Caco-2 (cell line): ENCODE measurements around the gene CERS2. TPM values are rescaled to one million over a fixed set of nuclear protein-coding genes. Genes with fewer than 3 reads are reported as not detected.

ENCODE experiments used
- BruUV-seq: library from RNA; stranded (reverse); fragments of 400-500 nt; replicated peaks from 2 replicates; lab custom pipeline; 2021; lab: Mats Ljungman, UMichigan
- CTCF ChIA-PET: fragments of 300-600 bp; sonication (Branson Sonifier 250); formaldehyde crosslinking; loops from one replicate; lab custom pipeline; 2022; ENCODE audit warnings: antibody characterized with exemption; lab: Charles Lee
- POLR2A ChIA-PET: fragments of 300-600 bp; sonication (Branson Sonifier 250); formaldehyde crosslinking; loops from one replicate; lab custom pipeline; 2022; ENCODE audit warnings: antibody characterized with exemption; lab: Charles Lee
- DNase-seq, 2 experiments: peaks; one replicate each; pipeline versions ENCODE4 v3.0.0 to v3.0.0-alpha.2; 2020 to 2022
- H3K27me3 ChIP-seq: replicated peaks from 2 replicates; pipeline ENCODE4 v1.6.0; 2011; ENCODE audit warnings: low read length; ENCODE audit not compliant: control insufficient read depth, insufficient read depth
- H3K36me3 ChIP-seq: 2 replicates; pipeline ENCODE4 v1.5.1; 2011; ENCODE audit warnings: low read length; ENCODE audit not compliant: control insufficient read depth, insufficient read depth
- H3K4me1 ChIP-seq: fragments of 250-450 bp; sonication (Bioruptor Pico); 2 replicates; pipeline ENCODE4 v1.5.1; 2020; ENCODE audit warnings: mild to moderate bottlenecking
- H3K4me3 ChIP-seq: 2 replicates; pipeline ENCODE4 v1.5.1; 2011; ENCODE audit warnings: low read depth, mild to moderate bottlenecking, control low read depth, low read length
- H3K9me3 ChIP-seq: fragments of 250-450 bp; sonication (Bioruptor Pico); 2 replicates; pipeline ENCODE4 v1.5.1; 2020; ENCODE audit warnings: mild to moderate bottlenecking, moderate library complexity
- H3K27ac Mint-ChIP-seq: one replicate; pipeline ENCODE4 v1.8.0; 2022; ENCODE audit warnings: mixed read lengths; ENCODE audit not compliant: unreplicated experiment
- H3K27me3 Mint-ChIP-seq: one replicate; pipeline ENCODE4 v1.8.0; 2022; ENCODE audit warnings: mixed read lengths; ENCODE audit not compliant: insufficient read depth, unreplicated experiment
- H3K36me3 Mint-ChIP-seq: one replicate; pipeline ENCODE4 v1.8.0; 2022; ENCODE audit warnings: mild to moderate bottlenecking, mixed read lengths; ENCODE audit not compliant: insufficient read depth, unreplicated experiment
- H3K4me1 Mint-ChIP-seq: one replicate; pipeline ENCODE4 v1.8.0; 2022; ENCODE audit warnings: low read depth, mixed read lengths; ENCODE audit not compliant: unreplicated experiment
- H3K4me3 Mint-ChIP-seq: one replicate; pipeline ENCODE4 v1.8.0; 2022; ENCODE audit warnings: mild to moderate bottlenecking, moderate library complexity, mixed read lengths; ENCODE audit not compliant: unreplicated experiment
- H3K9me3 Mint-ChIP-seq: one replicate; pipeline ENCODE4 v1.8.0; 2022; ENCODE audit warnings: mixed read lengths; ENCODE audit not compliant: unreplicated experiment
- intact Hi-C: fragments of 100-400 bp; cut with micrococcal nuclease; formaldehyde crosslinking; loops from one replicate; pipeline ENCODE4 v1.10.0; 2022; ENCODE audit not compliant: unreplicated experiment
- total RNA-seq: library from RNA; stranded (reverse); gene quantifications from 2 replicates; pipeline ENCODE4 v1.2.3, GENCODE V29; 2022
- TF ChIP-seq, protein P1 (sequence below), 2 experiments: fragments of 200-600 bp in 1 of 2; IDR thresholded peaks; 1 replicate in 1 of 2; 2 replicates in 1 of 2; pipeline versions ENCODE4 v1.5.1 to v1.8.0; 2011 to 2022; ENCODE audit warnings: antibody characterized with exemption in 1 of 2, control low read depth in 1 of 2, inconsistent platforms in 1 of 2, low read depth in 1 of 2, low read length in 1 of 2, mild to moderate bottlenecking in 1 of 2, moderate library complexity in 1 of 2; ENCODE audit not compliant: insufficient read depth in 1 of 2, severe bottlenecking in 1 of 2, unreplicated experiment in 1 of 2

The CERS2 gene
- total RNA-seq, 1 experiment from 2014 or later = 379 TPM

DNA sequence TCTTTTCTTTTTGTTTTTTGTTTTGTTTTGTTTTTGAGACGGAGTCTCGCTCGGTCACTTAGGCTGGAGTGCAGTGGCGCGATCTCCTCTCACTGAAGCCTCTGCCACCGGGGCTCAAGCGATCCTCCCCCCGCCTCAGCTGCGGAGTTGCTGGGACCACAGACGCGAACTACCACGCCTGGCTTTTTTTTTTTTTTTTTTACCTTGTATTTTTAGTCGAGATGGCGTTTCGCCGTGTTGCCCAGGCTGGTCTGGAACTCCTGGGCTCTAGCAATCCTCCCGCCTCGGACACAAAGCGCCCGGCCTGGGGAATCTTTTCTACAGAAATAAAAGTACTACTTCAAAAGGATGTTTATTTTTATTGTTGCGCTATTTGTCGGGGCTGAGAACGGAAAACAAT is 49.6 kb downstream of the CERS2 start:
- CTCF ChIA-PET = interaction anchor here (1.0 kb wide), 1 partner anchor 56 kb away, joined by 4 read pairs; no protein-coding TSS in a partner anchor
- TF ChIP-seq, protein P1, sequence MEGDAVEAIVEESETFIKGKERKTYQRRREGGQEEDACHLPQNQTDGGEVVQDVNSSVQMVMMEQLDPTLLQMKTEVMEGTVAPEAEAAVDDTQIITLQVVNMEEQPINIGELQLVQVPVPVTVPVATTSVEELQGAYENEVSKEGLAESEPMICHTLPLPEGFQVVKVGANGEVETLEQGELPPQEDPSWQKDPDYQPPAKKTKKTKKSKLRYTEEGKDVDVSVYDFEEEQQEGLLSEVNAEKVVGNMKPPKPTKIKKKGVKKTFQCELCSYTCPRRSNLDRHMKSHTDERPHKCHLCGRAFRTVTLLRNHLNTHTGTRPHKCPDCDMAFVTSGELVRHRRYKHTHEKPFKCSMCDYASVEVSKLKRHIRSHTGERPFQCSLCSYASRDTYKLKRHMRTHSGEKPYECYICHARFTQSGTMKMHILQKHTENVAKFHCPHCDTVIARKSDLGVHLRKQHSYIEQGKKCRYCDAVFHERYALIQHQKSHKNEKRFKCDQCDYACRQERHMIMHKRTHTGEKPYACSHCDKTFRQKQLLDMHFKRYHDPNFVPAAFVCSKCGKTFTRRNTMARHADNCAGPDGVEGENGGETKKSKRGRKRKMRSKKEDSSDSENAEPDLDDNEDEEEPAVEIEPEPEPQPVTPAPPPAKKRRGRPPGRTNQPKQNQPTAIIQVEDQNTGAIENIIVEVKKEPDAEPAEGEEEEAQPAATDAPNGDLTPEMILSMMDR (IDR thresholded peaks at IDR 0.05; ENCODE audit: insufficient read depth in 1 of 2, low read depth in 1 of 2, low read length in 1 of 2, severe bottlenecking in 1 of 2, unreplicated experiment in 1 of 2) = no peak
- peak overlapping the region; percentile 93 for H3K27ac Mint-ChIP-seq
- H3K4me3 ChIP-seq = peak overlapping the region; percentile 77; the same call in 1 of the 2 replicates
- H3K4me3 Mint-ChIP-seq = peak overlapping the region; percentile 92
- no peaks in the 10 kb centered on the region for H3K9me3 ChIP-seq
- H3K4me1 Mint-ChIP-seq = peaks cover 7% of the 10 kb centered on the region
- peaks cover 2% of the 10 kb centered on the region; the same call in 1 of the 2 replicates for H3K36me3 ChIP-seq
- no TSS peak for BruUV-seq
- no peaks in the 10 kb centered on the region; the same call in none of the 2 replicates for H3K4me1 ChIP-seq
- no peaks in the 10 kb centered on the region for H3K27me3 Mint-ChIP-seq
- no peaks in the 10 kb centered on the region for H3K9me3 Mint-ChIP-seq
- H3K27me3 ChIP-seq = no peaks in the 10 kb centered on the region
- intact Hi-C loops = loop anchor here (5.0 to 10.0 kb wide), 2 partner anchors 82 to 300 kb away; partner anchors contain the start of genes ENSA, MINDY1 and PRUNE1
- POLR2A ChIA-PET = no interaction called here
- peaks cover 32% of the 10 kb centered on the region for H3K36me3 Mint-ChIP-seq
- no peak for DNase-seq

DNA sequence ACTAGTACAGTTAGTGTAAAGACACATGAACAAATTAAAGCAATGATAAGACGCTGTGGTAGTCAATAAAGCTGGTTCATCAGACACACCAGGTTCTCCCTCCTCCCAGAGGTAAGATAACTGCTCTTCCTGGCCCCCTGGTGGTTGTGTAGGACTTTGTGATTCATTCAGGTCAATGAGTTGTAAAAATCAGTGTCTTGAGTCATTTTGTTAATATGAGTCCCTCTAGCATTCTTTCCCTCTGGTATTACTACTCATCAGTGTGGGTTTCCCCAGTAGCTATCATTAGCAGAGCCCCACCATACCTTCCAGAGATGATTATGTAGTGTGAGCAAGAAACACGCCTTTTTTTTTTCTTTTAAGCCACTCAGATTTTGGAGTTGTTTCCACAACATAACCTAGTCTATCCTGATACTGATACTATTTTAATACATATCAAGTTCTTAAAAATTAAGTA is 52.1 kb downstream of the CERS2 start:
- intact Hi-C loops = loop anchor here (5.0 to 10.0 kb wide), 2 partner anchors 70 to 298 kb away; partner anchors contain the start of gene ENSA
- peak; percentile 78 to 80 for DNase-seq
- no peak overlapping the region for H3K4me3 ChIP-seq
- Mint-ChIP-seq H3K4me1 (peaks cover 7% of the 10 kb centered on the region), H3K9me3 (no peaks in the 10 kb centered on the region), H3K27me3 (no peaks in the 10 kb centered on the region), H3K4me3 (no peak overlapping the region), H3K27ac (no peak overlapping the region), H3K36me3 (peaks cover 12% of the 10 kb centered on the region)
- no peaks in the 10 kb centered on the region for H3K36me3 ChIP-seq
- BruUV-seq = no TSS peak
- CTCF ChIA-PET = interaction anchor here (0.6 to 1.4 kb wide), 6 partner anchors 37 to 361 kb away, joined by 3 to 6 read pairs (median 4); partner anchors contain the start of genes CERS2 and GOLPH3L
- H3K4me1 ChIP-seq = no peaks in the 10 kb centered on the region; the same call in none of the 2 replicates
- TF ChIP-seq, protein P1 (IDR thresholded peaks at IDR 0.05; ENCODE audit: insufficient read depth in 1 of 2, low read depth in 1 of 2, low read length in 1 of 2, severe bottlenecking in 1 of 2, unreplicated experiment in 1 of 2) = peak; percentile 82 to 85
- no peaks in the 10 kb centered on the region for H3K9me3 ChIP-seq
- POLR2A ChIA-PET = interaction anchor here (0.6 kb wide), 2 partner anchors 41 to 46 kb away, joined by 3 to 10 read pairs; partner anchors contain the start of gene ARNT
- no peaks in the 10 kb centered on the region for H3K27me3 ChIP-seq

DNA sequence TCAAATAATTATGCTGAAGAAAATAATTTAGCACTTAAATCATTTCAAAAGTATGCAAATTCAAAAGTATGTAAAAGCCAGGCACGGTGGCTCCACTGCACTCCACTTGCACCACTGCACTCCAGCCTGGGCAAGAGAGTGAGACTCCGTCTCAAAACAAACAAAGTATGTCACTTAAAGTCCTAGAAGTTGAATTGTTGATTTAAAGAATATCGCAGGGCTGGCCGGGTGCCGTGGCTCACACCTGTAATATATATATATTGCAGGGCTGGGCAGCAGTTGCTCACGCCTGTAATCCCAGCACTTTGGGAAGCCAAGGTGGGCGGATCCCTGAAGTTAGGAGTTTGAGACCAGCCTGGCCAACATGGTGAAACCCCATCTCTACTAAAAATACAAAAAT is 57.2 kb downstream of the CERS2 start:
- DNase-seq = no peak
- no peaks in the 10 kb centered on the region for H3K36me3 Mint-ChIP-seq
- H3K4me1 Mint-ChIP-seq = peaks cover 3% of the 10 kb centered on the region
- Histone ChIP-seq H3K36me3 (no peaks in the 10 kb centered on the region), H3K4me1 (no peaks in the 10 kb centered on the region), H3K27me3 (no peaks in the 10 kb centered on the region), H3K9me3 (no peaks in the 10 kb centered on the region), H3K4me3 (no peak overlapping the region)
- no peaks in the 10 kb centered on the region for H3K27me3 Mint-ChIP-seq
- BruUV-seq = no TSS peak
- no peak overlapping the region for H3K27ac Mint-ChIP-seq
- H3K9me3 Mint-ChIP-seq = no peaks in the 10 kb centered on the region
- no peak overlapping the region for H3K4me3 Mint-ChIP-seq
- CTCF ChIA-PET = no interaction called here
- TF ChIP-seq, protein P1 (IDR thresholded peaks at IDR 0.05; ENCODE audit: insufficient read depth in 1 of 2, low read depth in 1 of 2, low read length in 1 of 2, severe bottlenecking in 1 of 2, unreplicated experiment in 1 of 2) = no peak
- intact Hi-C loops = no loop called here
- POLR2A ChIA-PET = no interaction called here

Other genes starting within 250 kb of the CERS2 start
- 0.84 and 1.3 TPM in 2 replicates for gene CTSS, start 209.1 kb downstream of the CERS2 start, total RNA-seq
- 2.7 and 3.2 TPM in 2 replicates for gene CTSK, start 166.6 kb downstream of the CERS2 start, total RNA-seq
- gene ARNT, start 98.2 kb downstream of the CERS2 start, total RNA-seq = 33.8 and 36.1 TPM in 2 replicates
- not detected in 2 replicates for gene CTXND2, start 87.7 kb downstream of the CERS2 start, total RNA-seq
- gene SETDB1, start 48.5 kb downstream of the CERS2 start, total RNA-seq = 45.0 and 46.7 TPM in 2 replicates
- gene ANXA9, start 7.5 kb upstream of the CERS2 start, total RNA-seq = 30.0 and 42.5 TPM in 2 replicates
- 15.6 and 16.9 TPM in 2 replicates for gene MINDY1, start 32.1 kb upstream of the CERS2 start, total RNA-seq
- 24.2 and 24.3 TPM in 2 replicates for gene PRUNE1, start 33.6 kb upstream of the CERS2 start, total RNA-seq
- 1.9 and 2.3 TPM in 2 replicates for gene BNIPL, start 61.8 kb upstream of the CERS2 start, total RNA-seq
- gene C1orf56, start 72.9 kb upstream of the CERS2 start, total RNA-seq = 4.8 and 6.7 TPM in 2 replicates
- 58.7 and 59.4 TPM in 2 replicates for gene CDC42SE1, start 84.8 kb upstream of the CERS2 start, total RNA-seq
- gene MLLT11, start 85.6 kb upstream of the CERS2 start, total RNA-seq = 0.95 and 1.2 TPM in 2 replicates
- 2.0 and 2.6 TPM in 2 replicates for gene GABPB2, start 95.9 kb upstream of the CERS2 start, total RNA-seq
- gene SEMA6C, start 171.8 kb upstream of the CERS2 start, total RNA-seq = 2.8 and 3.7 TPM in 2 replicates
- not detected in 2 replicates for gene TNFAIP8L2, start 181.8 kb upstream of the CERS2 start, total RNA-seq
- 4.0 and 5.0 TPM in 2 replicates for gene LYSMD1, start 191.1 kb upstream of the CERS2 start, total RNA-seq
- 52.1 and 53.6 TPM in 2 replicates for gene SCNM1, start 191.3 kb upstream of the CERS2 start, total RNA-seq
- gene TMOD4, start 201.1 kb upstream of the CERS2 start, total RNA-seq = 0.84 and 1.3 TPM in 2 replicates
- gene VPS72, start 215.4 kb upstream of the CERS2 start, total RNA-seq = 80.1 and 86.0 TPM in 2 replicates
- 88.6 and 95.1 TPM in 2 replicates for gene PIP5K1A, start 223.7 kb upstream of the CERS2 start, total RNA-seq